Panc1 (cell line): ENCODE measurements around the gene LPP. TPM values are rescaled to one million over a fixed set of nuclear protein-coding genes. Genes with fewer than 3 reads are reported as not detected.

ENCODE experiments used
- ATAC-seq: fragments of 200-7000 bp; cut with Tn5 transposase; 2 replicates; pipeline ENCODE4 v1.9.1; 2020; ENCODE audit warnings: mild to moderate bottlenecking, moderate library complexity
- BruUV-seq: library from RNA; stranded (reverse); fragments of 400-500 nt; replicated peaks from 2 replicates; lab custom pipeline; 2021; lab: Mats Ljungman, UMichigan
- CTCF ChIA-PET: fragments of 300-600 bp; sonication (Branson Sonifier 250); formaldehyde crosslinking; loops from one replicate; lab custom pipeline; 2022; ENCODE audit warnings: antibody characterized with exemption; lab: Charles Lee
- POLR2A ChIA-PET: fragments of 300-600 bp; sonication (Branson Sonifier 250); formaldehyde crosslinking; loops from one replicate; lab custom pipeline; 2022; ENCODE audit warnings: antibody characterized with exemption; lab: Charles Lee
- DNase-seq: peaks from one replicate; pipeline ENCODE4 v3.0.0-alpha.2; 2010; ENCODE audit warnings: low read depth, low spot score
- H3K27ac ChIP-seq: 2 replicates; pipeline ENCODE4 v1.5.1; 2011; ENCODE audit warnings: mild to moderate bottlenecking, low read length, inconsistent platforms
- H3K27me3 ChIP-seq: fragments of 200-500 bp; sonication (Bioruptor generic); 2 replicates; pipeline ENCODE4 v1.6.0; 2014; ENCODE audit warnings: low read length, inconsistent platforms; ENCODE audit not compliant: control insufficient read depth, insufficient read depth
- H3K36me3 ChIP-seq: fragments of 200-500 bp; sonication (Bioruptor generic); 2 replicates; pipeline ENCODE4 v1.5.1; 2014; ENCODE audit warnings: inconsistent platforms, mild to moderate bottlenecking, low read length, moderate library complexity; ENCODE audit not compliant: control insufficient read depth, insufficient read depth
- H3K4me1 ChIP-seq: 2 replicates; pipeline ENCODE4 v1.5.1; 2011; ENCODE audit warnings: inconsistent platforms, mild to moderate bottlenecking, low read length, moderate library complexity; ENCODE audit not compliant: control insufficient read depth, insufficient read depth
- H3K4me3 ChIP-seq, 2 experiments: 2 replicates each; pipeline ENCODE4 v1.5.1; 2011 to 2012; ENCODE audit warnings: low read depth in 2 of 2, low read length in 2 of 2, mild to moderate bottlenecking in 2 of 2, inconsistent platforms in 1 of 2, moderate library complexity in 1 of 2
- H3K9me3 ChIP-seq: fragments of 200-500 bp; sonication (Bioruptor generic); 2 replicates; pipeline ENCODE4 v1.5.1; 2014; ENCODE audit warnings: low read depth, mild to moderate bottlenecking, inconsistent platforms, low read length, moderate library complexity; ENCODE audit not compliant: control insufficient read depth, insufficient read depth
- POLR2AphosphoS5 ChIP-seq: IDR thresholded peaks from 2 replicates; pipeline ENCODE4 v1.6.1; 2012; ENCODE audit warnings: mild to moderate bottlenecking, low read depth, low read length, moderate library complexity
- REST ChIP-seq, 2 experiments: IDR thresholded peaks; 2 replicates each; pipeline ENCODE4 v1.6.1; 2011 to 2012; ENCODE audit warnings: low read depth in 2 of 2, control low read depth in 1 of 2, low read length in 1 of 2, mild to moderate bottlenecking in 1 of 2, moderate library complexity in 1 of 2; ENCODE audit not compliant: insufficient read depth in 1 of 2
- SIN3A ChIP-seq: IDR thresholded peaks from 2 replicates; pipeline ENCODE4 v1.6.1; 2012; ENCODE audit warnings: low read depth, mild to moderate bottlenecking, low read length, moderate library complexity, borderline replicate concordance; ENCODE audit not compliant: insufficient read depth
- TCF7L2 ChIP-seq: IDR thresholded peaks from 2 replicates; pipeline ENCODE4 v1.6.1; 2011; ENCODE audit warnings: mild to moderate bottlenecking, low read depth, low read length, inconsistent platforms
- in situ Hi-C: cut with HindIII; loops from 2 replicates; pipeline ENCODE4 v1.10.0; 2016; ENCODE audit warnings: low sequenced_read_pairs, low pct_unique_long_range_greater_than_20kb
- intact Hi-C: fragments of 100-400 bp; cut with micrococcal nuclease; formaldehyde crosslinking; loops from one replicate; pipeline ENCODE4 v1.10.0; 2022; ENCODE audit not compliant: unreplicated experiment
- total RNA-seq: library from RNA; stranded (reverse); gene quantifications from one replicate; pipeline ENCODE4 v1.2.1, GENCODE V29; 2021; ENCODE audit not compliant: unreplicated experiment
- TF ChIP-seq, protein P1 (sequence below): fragments of 450-650 bp; IDR thresholded peaks from 2 replicates; pipeline ENCODE4 v1.5.1; 2017; ENCODE audit warnings: mild to moderate bottlenecking

The LPP gene
- total RNA-seq, 1 experiment from 2014 or later, result 90.0 TPM

DNA sequence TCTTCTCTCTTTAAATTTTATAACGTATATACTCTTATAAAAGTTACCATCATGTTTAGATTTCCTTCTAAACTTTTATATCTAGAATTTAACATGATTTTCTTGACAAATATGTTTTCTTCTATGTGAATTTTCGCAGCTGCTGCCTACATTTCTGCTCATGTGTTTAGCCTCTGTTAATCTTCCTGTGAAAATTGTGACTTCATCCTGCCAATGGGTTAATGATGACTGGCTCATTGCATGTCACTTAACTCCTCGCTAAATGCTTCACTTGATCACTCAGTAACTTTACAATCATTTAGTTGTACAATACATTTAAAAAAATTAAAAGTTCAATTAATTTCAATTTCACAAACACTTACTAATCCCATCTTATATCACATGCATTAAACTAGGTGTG, 178.1 kb downstream of the LPP start:
- no peak overlapping the region for H3K27ac ChIP-seq
- BruUV-seq, result no TSS peak
- no peaks in the 10 kb centered on the region for H3K36me3 ChIP-seq
- CTCF ChIA-PET, result no interaction called here
- no peaks in the 10 kb centered on the region for H3K9me3 ChIP-seq
- ATAC-seq (no peak), DNase-seq (no peak)
- no peaks in the 10 kb centered on the region for H3K27me3 ChIP-seq
- POLR2A ChIA-PET, result no interaction called here
- no peak overlapping the region for H3K4me3 ChIP-seq
- intact Hi-C loops, result no loop called here
- TF ChIP-seq POLR2AphosphoS5 (no peak), TCF7L2 (no peak), REST (IDR thresholded peaks at IDR 0.05; ENCODE audit: insufficient read depth in 1 of 2, low read depth in 2 of 2, low read length in 1 of 2) (no peak), SIN3A (no peak)
- TF ChIP-seq, protein P1, sequence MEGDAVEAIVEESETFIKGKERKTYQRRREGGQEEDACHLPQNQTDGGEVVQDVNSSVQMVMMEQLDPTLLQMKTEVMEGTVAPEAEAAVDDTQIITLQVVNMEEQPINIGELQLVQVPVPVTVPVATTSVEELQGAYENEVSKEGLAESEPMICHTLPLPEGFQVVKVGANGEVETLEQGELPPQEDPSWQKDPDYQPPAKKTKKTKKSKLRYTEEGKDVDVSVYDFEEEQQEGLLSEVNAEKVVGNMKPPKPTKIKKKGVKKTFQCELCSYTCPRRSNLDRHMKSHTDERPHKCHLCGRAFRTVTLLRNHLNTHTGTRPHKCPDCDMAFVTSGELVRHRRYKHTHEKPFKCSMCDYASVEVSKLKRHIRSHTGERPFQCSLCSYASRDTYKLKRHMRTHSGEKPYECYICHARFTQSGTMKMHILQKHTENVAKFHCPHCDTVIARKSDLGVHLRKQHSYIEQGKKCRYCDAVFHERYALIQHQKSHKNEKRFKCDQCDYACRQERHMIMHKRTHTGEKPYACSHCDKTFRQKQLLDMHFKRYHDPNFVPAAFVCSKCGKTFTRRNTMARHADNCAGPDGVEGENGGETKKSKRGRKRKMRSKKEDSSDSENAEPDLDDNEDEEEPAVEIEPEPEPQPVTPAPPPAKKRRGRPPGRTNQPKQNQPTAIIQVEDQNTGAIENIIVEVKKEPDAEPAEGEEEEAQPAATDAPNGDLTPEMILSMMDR, result no peak
- H3K4me1 ChIP-seq, result 0 out of 2 replicates have a peak, but pooled peaks cover 2% of the 10 kb centered on the region
- in situ Hi-C loops, result no loop called here

- TF ChIP-seq REST (IDR thresholded peaks at IDR 0.05; ENCODE audit: insufficient read depth in 1 of 2, low read depth in 2 of 2, low read length in 1 of 2), result no peak
- TF ChIP-seq, protein P1, result no peak
- TF ChIP-seq TCF7L2, result no peak
- no peak for TF ChIP-seq POLR2AphosphoS5
- no peak for TF ChIP-seq SIN3A
- no peak for ATAC-seq
- POLR2A ChIA-PET, result no interaction called here
- CTCF ChIA-PET, result interaction anchor here (0.9 kb wide), 1 partner anchor 495 kb away, joined by 3 read pairs; no protein-coding TSS in a partner anchor
- no TSS peak for BruUV-seq
- in situ Hi-C loops (no loop called here), intact Hi-C loops (no loop called here)
- H3K4me3 ChIP-seq, result no peak overlapping the region
- no peaks in the 10 kb centered on the region for H3K27me3 ChIP-seq
- H3K4me1 ChIP-seq, result no peaks in the 10 kb centered on the region
- H3K27ac ChIP-seq, result no peak overlapping the region
- no peaks in the 10 kb centered on the region for H3K36me3 ChIP-seq
- H3K9me3 ChIP-seq, result no peaks in the 10 kb centered on the region
- no peak for DNase-seq
Measured at GRCh38 chr3:188335656-188336055, 181.7 kb downstream of the LPP start.
